Measurements from ENCODE around the gene FAM89A. TPM values are rescaled to one million over a fixed set of nuclear protein-coding genes. Genes with fewer than 3 reads are reported as not detected.

The FAM89A gene
- total and polyA plus RNA-seq, 2 of the 8 experiments (the other 6 are each of a cell fraction or from before 2014, with no cell fraction given): 2.1 to 2.2 TPM

DNA sequence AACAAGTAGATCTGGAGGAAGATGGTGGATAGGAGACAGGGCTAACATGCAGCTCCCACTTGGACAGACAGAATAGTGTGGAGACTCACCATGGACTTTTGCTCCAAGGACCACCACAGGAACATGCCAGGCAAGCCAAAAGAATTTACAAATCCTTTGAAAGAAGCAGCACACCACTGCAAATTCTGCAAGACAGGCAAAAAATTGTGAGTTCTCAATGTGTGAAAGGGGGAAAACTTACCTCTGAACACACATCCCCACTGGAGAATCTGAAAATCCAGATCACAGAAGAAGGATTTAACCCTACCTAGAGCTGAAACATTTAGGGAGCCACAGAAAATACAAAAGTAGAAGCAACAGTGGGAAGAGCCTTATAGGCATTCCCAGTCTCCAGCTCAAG lies 38.2 kb downstream of the FAM89A start:
- H3K9me3 ChIP-seq (ENCODE audit: insufficient read depth in 2 of 2, low read depth in 1 of 2, low read length in 1 of 2): peaks cover under 1 to 8% of the 10 kb centered on the region in 2 experiments; a peak in 1 of 4 replicates
- peaks cover 2 to 18% (median 10%) of the 10 kb centered on the region in 4 experiments; a peak in 6 of 8 replicates for H3K36me3 ChIP-seq (ENCODE audit: control insufficient read depth in 2 of 4, insufficient read depth in 4 of 4, low read length in 3 of 4)
- H3K56ac ChIP-seq (replicated peaks; ENCODE audit: insufficient read length, low read depth, low read length): no peak overlapping the region
- no peak overlapping the region for H3K4ac ChIP-seq (replicated peaks; ENCODE audit: insufficient read length, low read depth, low read length)
- no peak overlapping the region for H2AK5ac ChIP-seq (ENCODE audit: low read depth, low read length)
- H2AFZ ChIP-seq (ENCODE audit: low read length): no peak overlapping the region
- no peak overlapping the region for H2BK120ac ChIP-seq (replicated peaks; ENCODE audit: low read depth, low read length)
- H3K18ac ChIP-seq (ENCODE audit: extremely low read depth, low read length): no peak overlapping the region
- no peak overlapping the region for H2BK5ac ChIP-seq (ENCODE audit: low read depth, low read length)
- peaks cover 0 to 2% of the 10 kb centered on the region in 2 experiments for H4K20me1 ChIP-seq (replicated peaks in 1 of 2; ENCODE audit: control insufficient read depth in 1 of 2, insufficient read depth in 2 of 2, low read length in 2 of 2)
- no peak overlapping the region for H3K4me3 ChIP-seq (ENCODE audit: extremely low read depth in 1 of 4, insufficient read depth in 2 of 4, low read depth in 3 of 4, low read length in 4 of 4)
- peaks cover 2% of the 10 kb centered on the region; the same call in 1 of the 2 replicates for H3K23me2 ChIP-seq (ENCODE audit: low read depth, low read length)
- DNase-seq (ENCODE audit: low read depth in 1 of 2, low spot score in 2 of 2) (no peak), FAIRE-seq (no peak)
- no peak overlapping the region for H3K9ac ChIP-seq (replicated peaks in 1 of 4; ENCODE audit: extremely low read depth in 1 of 4, low read depth in 3 of 4, low read length in 3 of 4)
- ChIA-PET POLR2A (ENCODE audit: partially characterized antibody) (interaction anchor here (0.6 to 0.7 kb wide), 2 partner anchors 1023 to 1376 kb away, joined by 3 read pairs; no protein-coding TSS in a partner anchor), CTCF (ENCODE audit: partially characterized antibody) (interaction anchor here (0.8 to 1.9 kb wide), 3 partner anchors 84 to 108 kb away, joined by 3 to 6 read pairs (median 3); no protein-coding TSS in a partner anchor)
- no peaks in the 10 kb centered on the region for H3K4me1 ChIP-seq (replicated peaks in 1 of 4; ENCODE audit: control insufficient read depth in 3 of 4, insufficient read depth in 4 of 4, low read length in 3 of 4)
- no peak overlapping the region for H3K23ac ChIP-seq (ENCODE audit: insufficient read length)
- H2BK12ac ChIP-seq (ENCODE audit: low read depth, low read length): no peak overlapping the region
- no peak overlapping the region for H4K5ac ChIP-seq (ENCODE audit: insufficient read length, low read depth, low read length)
- H3K27ac ChIP-seq (ENCODE audit: low read depth, low read length): no peak overlapping the region
- no peaks in the 10 kb centered on the region for H3K27me3 ChIP-seq (replicated peaks in 1 of 4; ENCODE audit: control insufficient read depth in 3 of 4, extremely low read depth in 1 of 4, insufficient read depth in 3 of 4, low read length in 3 of 4)
- no peaks in the 10 kb centered on the region for H3K79me1 ChIP-seq (ENCODE audit: low read depth, low read length)
- H3K14ac ChIP-seq (ENCODE audit: insufficient read length): no peak overlapping the region
- no peak overlapping the region for H2BK20ac ChIP-seq (ENCODE audit: low read length)
- no peaks in the 10 kb centered on the region for H3K79me2 ChIP-seq (ENCODE audit: control insufficient read depth in 1 of 2, insufficient read depth in 2 of 2, low read length in 2 of 2)
- H4K91ac ChIP-seq (replicated peaks; ENCODE audit: insufficient read length, low read length): no peak overlapping the region
- no peak overlapping the region for H2BK15ac ChIP-seq (ENCODE audit: low read length)
- H3K4me2 ChIP-seq (ENCODE audit: insufficient read depth in 1 of 2, low read depth in 2 of 2, low read length in 2 of 2): no peak overlapping the region
- no peak overlapping the region for H4K8ac ChIP-seq (ENCODE audit: extremely low read depth, insufficient read depth, low read length)
- TF ChIP-seq KDM5A (IDR thresholded peaks at IDR 0.05; ENCODE audit: low read length) (no peak), ASH2L (IDR thresholded peaks at IDR 0.05; ENCODE audit: low read length) (no peak), TCF12 (IDR thresholded peaks at IDR 0.05; ENCODE audit: low read depth, low read length) (no peak), CHD2 (IDR thresholded peaks at IDR 0.05; ENCODE audit: low read length) (no peak)
